Measurements from ENCODE around the gene HS2ST1. TPM values are rescaled to one million over a fixed set of nuclear protein-coding genes. Genes with fewer than 3 reads are reported as not detected.

The HS2ST1 gene
- total and polyA plus RNA-seq, 2 donors (not counting 3 experiments of a cell fraction or from before 2014, with no cell fraction given) = 5.5 to 31.2 TPM

- no TSS peak for BruUV-seq (replicated peaks)
- H3K27ac ChIP-seq (ENCODE audit: insufficient read depth, low read depth, low read length) = no peak overlapping the region
- H3K9ac ChIP-seq (replicated peaks; ENCODE audit: extremely low read depth, insufficient read depth, low read length) = no peak overlapping the region
- H3K27me3 ChIP-seq (ENCODE audit: control insufficient read depth in 2 of 2, insufficient read depth in 2 of 2, low read length in 2 of 2) = peaks cover 0 to 12% of the 10 kb centered on the region in 2 experiments
- H3K4me2 ChIP-seq (ENCODE audit: insufficient read depth, low read length) = no peak overlapping the region
- FAIRE-seq = no peak
- dilution Hi-C loops (cut with MboI; ENCODE audit: extremely low pct_ligation_motif_present, low sequenced_read_pairs) (no loop called here), intact Hi-C loops (cut with micrococcal nuclease) (loop anchor here (2.0 to 5.0 kb wide), 4 partner anchors 147 to 1172 kb away; partner anchors contain the start of gene LMO4)
- H3K9me3 ChIP-seq (replicated peaks; ENCODE audit: control insufficient read depth, insufficient read depth, low read length) = no peaks in the 10 kb centered on the region
- no peaks in the 10 kb centered on the region for H4K20me1 ChIP-seq (replicated peaks; ENCODE audit: control insufficient read depth, extremely low read depth, insufficient read depth, low read length)
- DNase-seq (ENCODE audit: low read depth, low spot score) = no peak
- ChIA-PET CTCF (interaction anchor here (0.8 to 1.6 kb wide), 3 partner anchors 9 to 823 kb away, joined by 3 to 7 read pairs (median 3); no protein-coding TSS in a partner anchor), POLR2A (no interaction called here)
- peaks cover 2% of the 10 kb centered on the region for H3K4me1 ChIP-seq (ENCODE audit: control insufficient read depth, extremely low read depth, insufficient read depth, low read length)
- TF ChIP-seq MYC (IDR thresholded peaks at IDR 0.05; ENCODE audit: low read depth, low read length) (no peak), GATA2 (IDR thresholded peaks at IDR 0.05; ENCODE audit: insufficient read depth, insufficient read length, low read depth, low read length) (no peak)
- TF ChIP-seq, protein P1, sequence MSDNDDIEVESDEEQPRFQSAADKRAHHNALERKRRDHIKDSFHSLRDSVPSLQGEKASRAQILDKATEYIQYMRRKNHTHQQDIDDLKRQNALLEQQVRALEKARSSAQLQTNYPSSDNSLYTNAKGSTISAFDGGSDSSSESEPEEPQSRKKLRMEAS (IDR thresholded peaks at IDR 0.05; ENCODE audit: insufficient read depth, insufficient read length) = no peak
- TF ChIP-seq, protein P2, sequence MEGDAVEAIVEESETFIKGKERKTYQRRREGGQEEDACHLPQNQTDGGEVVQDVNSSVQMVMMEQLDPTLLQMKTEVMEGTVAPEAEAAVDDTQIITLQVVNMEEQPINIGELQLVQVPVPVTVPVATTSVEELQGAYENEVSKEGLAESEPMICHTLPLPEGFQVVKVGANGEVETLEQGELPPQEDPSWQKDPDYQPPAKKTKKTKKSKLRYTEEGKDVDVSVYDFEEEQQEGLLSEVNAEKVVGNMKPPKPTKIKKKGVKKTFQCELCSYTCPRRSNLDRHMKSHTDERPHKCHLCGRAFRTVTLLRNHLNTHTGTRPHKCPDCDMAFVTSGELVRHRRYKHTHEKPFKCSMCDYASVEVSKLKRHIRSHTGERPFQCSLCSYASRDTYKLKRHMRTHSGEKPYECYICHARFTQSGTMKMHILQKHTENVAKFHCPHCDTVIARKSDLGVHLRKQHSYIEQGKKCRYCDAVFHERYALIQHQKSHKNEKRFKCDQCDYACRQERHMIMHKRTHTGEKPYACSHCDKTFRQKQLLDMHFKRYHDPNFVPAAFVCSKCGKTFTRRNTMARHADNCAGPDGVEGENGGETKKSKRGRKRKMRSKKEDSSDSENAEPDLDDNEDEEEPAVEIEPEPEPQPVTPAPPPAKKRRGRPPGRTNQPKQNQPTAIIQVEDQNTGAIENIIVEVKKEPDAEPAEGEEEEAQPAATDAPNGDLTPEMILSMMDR (IDR thresholded peaks at IDR 0.05; ENCODE audit: extremely low read depth in 1 of 2, insufficient read depth in 1 of 2, low read depth in 1 of 2, low read length in 2 of 2) = no peak
- no peaks in the 10 kb centered on the region for H3K36me3 ChIP-seq (ENCODE audit: control insufficient read depth in 2 of 2, extremely low read depth in 1 of 2, insufficient read depth in 2 of 2, low read length in 2 of 2)
- no peaks in the 10 kb centered on the region for H3K9me1 ChIP-seq (replicated peaks; ENCODE audit: control insufficient read depth, extremely low read depth, insufficient read depth, low read length)
- no peak overlapping the region for H2AFZ ChIP-seq (ENCODE audit: low read depth, low read length)
- H3K4me3 ChIP-seq (replicated peaks in 1 of 3; ENCODE audit: insufficient read depth in 1 of 3, low read depth in 1 of 3, low read length in 3 of 3) = no peak overlapping the region
- H3K79me2 ChIP-seq (ENCODE audit: control insufficient read depth, insufficient read depth, low read length) = no peaks in the 10 kb centered on the region
These were observed 216.0 kb downstream of the HS2ST1 start for GRCh38 chr1:87130438-87130837.

DNA sequence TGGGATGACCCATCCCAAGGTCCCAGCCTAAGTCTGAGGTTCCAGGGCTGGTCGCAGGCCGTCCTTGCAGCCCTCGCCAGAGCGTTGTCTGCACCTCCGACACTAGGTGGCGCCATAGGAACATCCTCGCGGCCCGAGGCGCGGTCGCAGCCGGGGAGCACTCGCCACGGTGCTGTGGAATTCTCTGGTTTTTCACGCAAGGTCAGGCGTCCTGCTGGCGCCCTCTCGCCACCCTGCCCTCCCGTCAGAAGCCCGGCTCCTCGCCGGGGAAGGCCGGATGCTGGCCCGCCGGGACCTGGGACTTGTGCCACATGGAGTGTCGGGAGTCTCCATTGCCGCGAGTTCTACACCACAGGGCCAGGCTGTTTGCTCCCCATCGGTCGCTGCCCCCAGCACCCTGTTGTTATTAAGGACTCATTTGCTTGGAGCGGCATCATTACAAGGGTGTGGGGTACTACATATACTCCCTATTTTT lies 217.4 kb downstream of the HS2ST1 start:
- Histone ChIP-seq H3K9me1 (replicated peaks; ENCODE audit: control insufficient read depth, extremely low read depth, insufficient read depth, low read length) (no peaks in the 10 kb centered on the region), H3K27ac (ENCODE audit: insufficient read depth, low read depth, low read length) (no peak overlapping the region), H3K4me1 (ENCODE audit: control insufficient read depth, extremely low read depth, insufficient read depth, low read length) (peaks cover 2% of the 10 kb centered on the region), H4K20me1 (replicated peaks; ENCODE audit: control insufficient read depth, extremely low read depth, insufficient read depth, low read length) (no peaks in the 10 kb centered on the region), H2AFZ (ENCODE audit: low read depth, low read length) (peak overlapping the region; percentile 86), H3K4me2 (ENCODE audit: insufficient read depth, low read length) (peak overlapping the region; percentile 74), H3K27me3 (ENCODE audit: control insufficient read depth in 2 of 2, insufficient read depth in 2 of 2, low read length in 2 of 2) (peaks cover 0 to 13% of the 10 kb centered on the region in 2 experiments), H3K36me3 (ENCODE audit: control insufficient read depth in 2 of 2, extremely low read depth in 1 of 2, insufficient read depth in 2 of 2, low read length in 2 of 2) (no peaks in the 10 kb centered on the region), H3K4me3 (replicated peaks in 1 of 3; ENCODE audit: insufficient read depth in 1 of 3, low read depth in 1 of 3, low read length in 3 of 3) (peak overlapping the region in 2 of 3 experiments; percentile 16 to 37), H3K79me2 (ENCODE audit: control insufficient read depth, insufficient read depth, low read length) (no peaks in the 10 kb centered on the region), H3K9ac (replicated peaks; ENCODE audit: extremely low read depth, insufficient read depth, low read length) (no peak overlapping the region), H3K9me3 (replicated peaks; ENCODE audit: control insufficient read depth, insufficient read depth, low read length) (no peaks in the 10 kb centered on the region)
- dilution Hi-C loops (cut with MboI; ENCODE audit: extremely low pct_ligation_motif_present, low sequenced_read_pairs) (no loop called here), intact Hi-C loops (cut with micrococcal nuclease) (loop anchor here (1.0 to 5.0 kb wide), 7 partner anchors 145 to 1171 kb away; partner anchors contain the start of gene LMO4)
- BruUV-seq (replicated peaks) = no TSS peak
- TF ChIP-seq POLR2AphosphoS5 (IDR thresholded peaks at IDR 0.05; ENCODE audit: insufficient read depth, low read depth, low read length) (no peak), EZH2 (IDR thresholded peaks at IDR 0.05; ENCODE audit: borderline replicate concordance, low read depth, low read length, severe bottlenecking) (no peak)
- TF ChIP-seq, protein P2 (IDR thresholded peaks at IDR 0.05; ENCODE audit: extremely low read depth in 1 of 2, insufficient read depth in 1 of 2, low read depth in 1 of 2, low read length in 2 of 2) = peak; percentile 94 to 96
- ChIA-PET POLR2A (no interaction called here), CTCF (interaction anchor here (1.0 kb wide), 1 partner anchor 822 kb away, joined by 6 read pairs; no protein-coding TSS in a partner anchor)
- peak; percentile 70 for DNase-seq (ENCODE audit: low read depth, low spot score)
- peak; percentile 97 for FAIRE-seq
